NCI-H82 treated with DMSO at 0.1 percent for 48 hours (cell line): ENCODE measurements around the gene GALNS.
"Not testable (repeated sequence)": the region's sequence is repeated elsewhere in the genome, so short reads cannot be mapped to it uniquely, and the experiment has no call there.

ENCODE experiments used
- DNase-seq: peaks from one replicate; lab custom pipeline; 2025; ENCODE audit not compliant: unreplicated experiment; lab: John Stamatoyannopoulos, UW

GALNS gene

GRCh38 chr16:88889702-88890352 is 33.1 kb upstream of the GALNS start:
- DNase-seq: not testable (repeated sequence)

- DNase-seq: peak; percentile 22
These were observed 32.0 kb upstream of the GALNS start for GRCh38 chr16:88888461-88889387.

- DNase-seq: no peak
These were observed 31.3 kb upstream of the GALNS start for GRCh38 chr16:88888057-88888456.

- peak; percentile 23 for DNase-seq
These were observed 30.2 kb upstream of the GALNS start for GRCh38 chr16:88886845-88887521.

- DNase-seq: no peak
These were observed 29.7 kb upstream of the GALNS start for GRCh38 chr16:88886420-88886844.

GRCh38 chr16:88885693-88886280 is 29.0 kb upstream of the GALNS start:
- no peak for DNase-seq

GRCh38 chr16:88884569-88885271 is 28.0 kb upstream of the GALNS start:
- DNase-seq: no peak

GRCh38 chr16:88883946-88884345 is 27.2 kb upstream of the GALNS start:
- no peak for DNase-seq

GRCh38 chr16:88883117-88883895 is 26.6 kb upstream of the GALNS start:
- DNase-seq: no peak

- no peak for DNase-seq
These were observed 25.7 kb upstream of the GALNS start for GRCh38 chr16:88882358-88883030.

- no peak for DNase-seq
These were observed 25.1 kb upstream of the GALNS start for GRCh38 chr16:88881675-88882357.

- no peak for DNase-seq
These were observed 24.4 kb upstream of the GALNS start for GRCh38 chr16:88881007-88881615.

- DNase-seq: no peak
These were observed 23.7 kb upstream of the GALNS start for GRCh38 chr16:88880226-88881006.

- no peak for DNase-seq
These were observed 23.0 kb upstream of the GALNS start for GRCh38 chr16:88879788-88880055.

GRCh38 chr16:88878967-88879787 is 22.4 kb upstream of the GALNS start:
- DNase-seq: no peak

- no peak for DNase-seq
These were observed 21.6 kb upstream of the GALNS start for GRCh38 chr16:88878356-88878755.
